Testis (tissue), 2 donors: Measurements from ENCODE around the gene IKZF5.

ENCODE experiments used
- POLR2A ChIP-seq: fragments of 450-650 bp; IDR thresholded peaks from one replicate; pipeline ENCODE4 v1.6.1; 2017; ENCODE audit warnings: antibody characterized with exemption, mild to moderate bottlenecking, moderate library complexity
- TF ChIP-seq, protein P1 (sequence below), 3 experiments: fragments of 450-650 bp in 2 of 3; fragments of 200-600 bp in 1 of 3; sonication (generic) in 1 of 3; IDR thresholded peaks; one replicate each; pipeline ENCODE4 v1.5.1; 2016 to 2019; ENCODE audit warnings: antibody characterized with exemption in 3 of 3, mild to moderate bottlenecking in 2 of 3, moderate library complexity in 1 of 3

GRCh38 chr10:123014772-123015171 lies 6.2 kb upstream of the IKZF5 start:
- TF ChIP-seq, protein P1, sequence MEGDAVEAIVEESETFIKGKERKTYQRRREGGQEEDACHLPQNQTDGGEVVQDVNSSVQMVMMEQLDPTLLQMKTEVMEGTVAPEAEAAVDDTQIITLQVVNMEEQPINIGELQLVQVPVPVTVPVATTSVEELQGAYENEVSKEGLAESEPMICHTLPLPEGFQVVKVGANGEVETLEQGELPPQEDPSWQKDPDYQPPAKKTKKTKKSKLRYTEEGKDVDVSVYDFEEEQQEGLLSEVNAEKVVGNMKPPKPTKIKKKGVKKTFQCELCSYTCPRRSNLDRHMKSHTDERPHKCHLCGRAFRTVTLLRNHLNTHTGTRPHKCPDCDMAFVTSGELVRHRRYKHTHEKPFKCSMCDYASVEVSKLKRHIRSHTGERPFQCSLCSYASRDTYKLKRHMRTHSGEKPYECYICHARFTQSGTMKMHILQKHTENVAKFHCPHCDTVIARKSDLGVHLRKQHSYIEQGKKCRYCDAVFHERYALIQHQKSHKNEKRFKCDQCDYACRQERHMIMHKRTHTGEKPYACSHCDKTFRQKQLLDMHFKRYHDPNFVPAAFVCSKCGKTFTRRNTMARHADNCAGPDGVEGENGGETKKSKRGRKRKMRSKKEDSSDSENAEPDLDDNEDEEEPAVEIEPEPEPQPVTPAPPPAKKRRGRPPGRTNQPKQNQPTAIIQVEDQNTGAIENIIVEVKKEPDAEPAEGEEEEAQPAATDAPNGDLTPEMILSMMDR (IDR thresholded peaks at IDR 0.05), result no peak
- TF ChIP-seq POLR2A, result no peak
